ES-I3 (cell line): ENCODE measurements around the gene SPOPL.
"Not testable (repeated sequence)": the region's sequence is repeated elsewhere in the genome, so short reads cannot be mapped to it uniquely, and the experiment has no call there.

ENCODE experiments used
- H3K36me3 ChIP-seq: 2 replicates; pipeline ENCODE4 v1.6.1; 2013; ENCODE audit warnings: mild to moderate bottlenecking, low read length, control low read depth, moderate library complexity; ENCODE audit not compliant: insufficient read depth
- H3K4me1 ChIP-seq: 2 replicates; pipeline ENCODE4 v1.6.1; 2013; ENCODE audit warnings: mild to moderate bottlenecking, control low read depth, low read length; ENCODE audit not compliant: insufficient read depth
- H3K9ac ChIP-seq: 2 replicates; pipeline ENCODE4 v1.6.1; 2013; ENCODE audit warnings: low read depth, mild to moderate bottlenecking, low read length, moderate library complexity
- H3K9me3 ChIP-seq: 2 replicates; pipeline ENCODE4 v1.6.1; 2013; ENCODE audit warnings: mild to moderate bottlenecking, low read length, moderate library complexity; ENCODE audit not compliant: control insufficient read depth, insufficient read depth

SPOPL gene

GRCh38 chr2:138503087-138503442, 1.5 kb downstream of the SPOPL start:
- Histone ChIP-seq H3K9ac (peak overlapping the region; percentile 89), H3K4me1 (0 out of 2 replicates have a peak, but pooled peaks cover 6% of the 10 kb centered on the region), H3K36me3 (no peaks in the 10 kb centered on the region), H3K9me3 (no peaks in the 10 kb centered on the region)

GRCh38 chr2:138503652-138504051, 2.1 kb downstream of the SPOPL start:
- Histone ChIP-seq H3K36me3 (no peaks in the 10 kb centered on the region), H3K9me3 (no peaks in the 10 kb centered on the region), H3K4me1 (0 out of 2 replicates have a peak, but pooled peaks cover 6% of the 10 kb centered on the region), H3K9ac (no peak overlapping the region)

DNA sequence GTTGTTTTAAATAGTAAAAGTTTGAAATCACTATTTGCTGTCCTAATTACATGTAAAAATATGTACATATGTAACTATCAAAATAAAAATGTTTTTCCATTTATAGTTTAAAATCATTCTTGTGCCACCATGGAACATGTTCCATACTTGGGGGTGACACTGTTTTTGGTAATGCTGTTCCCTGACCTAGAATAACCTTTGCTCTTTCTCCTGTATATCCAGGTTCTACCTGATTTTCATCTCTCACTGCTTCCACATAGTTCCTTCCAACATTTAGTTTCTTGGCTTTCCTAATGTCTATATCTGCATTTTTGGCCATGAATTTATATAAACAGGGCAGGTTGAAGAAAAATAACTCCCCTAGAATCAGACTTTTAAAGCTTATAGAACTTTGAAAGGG, 2.5 kb downstream of the SPOPL start:
- H3K9ac ChIP-seq: no peak overlapping the region
- no peaks in the 10 kb centered on the region for H3K9me3 ChIP-seq
- H3K36me3 ChIP-seq: no peaks in the 10 kb centered on the region
- H3K4me1 ChIP-seq: 0 out of 2 replicates have a peak, but pooled peaks cover 6% of the 10 kb centered on the region

DNA sequence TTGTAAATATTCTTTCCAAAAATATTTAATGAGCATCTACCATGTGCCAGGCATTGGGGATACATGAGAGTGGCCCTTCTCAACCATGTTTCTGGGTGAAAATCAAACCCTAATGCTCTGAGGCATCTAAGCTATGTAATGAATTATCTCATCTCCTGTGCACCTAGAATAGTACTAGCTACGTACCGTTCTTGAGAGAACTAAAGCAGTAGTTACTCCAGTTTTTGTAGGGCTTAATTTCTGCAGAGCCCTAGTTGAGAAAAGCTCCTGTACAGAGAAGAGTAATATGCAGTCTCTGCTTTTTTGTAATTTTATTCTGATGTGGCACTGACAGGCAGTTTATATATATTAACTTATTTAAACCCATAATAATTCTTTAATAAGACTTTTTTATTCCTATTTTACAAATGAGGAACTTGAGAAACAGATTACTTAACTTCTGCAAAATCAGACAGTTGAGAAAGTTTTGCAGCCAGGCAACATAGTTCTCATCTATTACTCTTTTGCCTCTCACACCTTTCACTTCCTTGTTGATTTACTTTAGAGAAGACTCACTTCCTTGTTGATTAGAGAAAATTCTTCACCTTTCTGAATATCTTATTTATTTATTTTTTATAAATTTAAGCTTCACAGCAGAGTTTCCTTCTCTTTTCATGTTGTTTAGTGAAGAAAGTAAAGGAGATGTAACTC, 3.1 kb downstream of the SPOPL start:
- H3K4me1 ChIP-seq: 0 out of 2 replicates have a peak, but pooled peaks cover 6% of the 10 kb centered on the region
- no peaks in the 10 kb centered on the region for H3K9me3 ChIP-seq
- no peaks in the 10 kb centered on the region for H3K36me3 ChIP-seq
- no peak overlapping the region for H3K9ac ChIP-seq

DNA sequence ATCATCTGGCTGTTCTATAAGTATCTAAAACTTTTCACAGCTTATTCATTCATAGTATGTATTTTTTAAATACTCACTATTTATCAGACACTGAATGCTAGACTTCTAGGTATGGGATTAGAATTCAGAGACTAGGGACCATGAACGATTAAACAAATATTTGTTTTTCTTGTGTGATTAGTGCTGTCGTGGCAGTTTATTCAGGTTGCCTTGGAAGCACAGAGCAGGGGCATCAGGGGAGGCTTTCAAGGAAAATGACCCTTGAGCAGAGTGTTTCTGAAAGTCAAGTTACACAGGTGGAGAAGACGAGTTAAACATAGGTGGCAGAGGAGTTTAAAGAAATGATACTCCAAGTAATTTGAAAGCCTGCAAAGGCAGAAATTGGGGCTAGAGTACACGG, 5.7 kb downstream of the SPOPL start:
- H3K9me3 ChIP-seq: no peaks in the 10 kb centered on the region
- H3K9ac ChIP-seq: no peak overlapping the region
- H3K36me3 ChIP-seq: no peaks in the 10 kb centered on the region
- H3K4me1 ChIP-seq: 0 out of 2 replicates have a peak, but pooled peaks cover 6% of the 10 kb centered on the region

DNA sequence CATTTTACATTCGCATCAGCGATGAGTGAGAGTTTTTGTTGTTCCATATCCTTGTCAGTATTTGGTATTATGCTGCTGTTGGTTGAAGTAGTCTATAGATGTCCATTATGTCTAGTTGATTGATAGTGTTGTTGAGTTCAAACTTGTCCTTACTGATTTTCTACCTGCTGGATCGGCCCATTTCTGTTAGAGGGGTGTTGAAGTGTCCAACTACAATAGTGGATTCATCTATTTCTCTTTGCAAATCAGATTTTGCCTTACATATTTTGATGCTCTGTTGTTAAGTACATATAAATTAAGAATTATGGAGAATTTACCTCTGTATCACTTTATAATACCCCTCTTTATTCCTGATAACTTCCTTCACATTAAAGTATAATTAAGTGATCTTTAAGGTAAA, 8.7 kb downstream of the SPOPL start:
- Histone ChIP-seq H3K36me3 (no peaks in the 10 kb centered on the region), H3K4me1 (peaks cover 9% of the 10 kb centered on the region; the same call in 1 of the 2 replicates), H3K9ac (no peak overlapping the region), H3K9me3 (no peaks in the 10 kb centered on the region)

- Histone ChIP-seq H3K36me3 (no peaks in the 10 kb centered on the region), H3K4me1 (peaks cover 21% of the 10 kb centered on the region; the same call in 1 of the 2 replicates), H3K9me3 (no peaks in the 10 kb centered on the region), H3K9ac (no peak overlapping the region)
Observed at GRCh38 chr2:138512672-138513071, 11.1 kb downstream of the SPOPL start.

- Histone ChIP-seq H3K9me3 (no peaks in the 10 kb centered on the region), H3K9ac (no peak overlapping the region), H3K4me1 (peaks cover 21% of the 10 kb centered on the region; the same call in 1 of the 2 replicates), H3K36me3 (no peaks in the 10 kb centered on the region)
Observed at GRCh38 chr2:138514173-138514572, 12.6 kb downstream of the SPOPL start.

DNA sequence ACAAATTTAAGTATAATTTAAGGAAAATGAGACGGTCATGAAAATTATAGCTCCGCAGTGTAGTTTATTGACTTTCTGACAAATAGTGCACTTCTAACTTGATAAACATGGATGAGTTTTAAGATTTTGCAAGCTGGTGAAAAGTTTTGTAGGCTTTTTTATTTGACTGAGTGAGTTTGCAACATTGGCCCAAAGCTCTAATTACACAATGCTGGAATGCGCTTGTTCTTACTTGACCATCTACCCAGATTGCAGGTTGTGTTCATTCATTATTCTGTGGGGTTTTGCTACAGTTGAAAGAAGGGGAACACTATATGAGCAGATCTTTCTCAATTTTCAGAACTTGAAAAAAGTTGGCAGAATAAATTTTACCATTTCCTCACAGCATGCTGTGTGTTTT, 13.5 kb downstream of the SPOPL start:
- H3K9me3 ChIP-seq: no peaks in the 10 kb centered on the region
- H3K4me1 ChIP-seq: peaks cover 21% of the 10 kb centered on the region; the same call in 1 of the 2 replicates
- H3K36me3 ChIP-seq: no peaks in the 10 kb centered on the region
- no peak overlapping the region for H3K9ac ChIP-seq

DNA sequence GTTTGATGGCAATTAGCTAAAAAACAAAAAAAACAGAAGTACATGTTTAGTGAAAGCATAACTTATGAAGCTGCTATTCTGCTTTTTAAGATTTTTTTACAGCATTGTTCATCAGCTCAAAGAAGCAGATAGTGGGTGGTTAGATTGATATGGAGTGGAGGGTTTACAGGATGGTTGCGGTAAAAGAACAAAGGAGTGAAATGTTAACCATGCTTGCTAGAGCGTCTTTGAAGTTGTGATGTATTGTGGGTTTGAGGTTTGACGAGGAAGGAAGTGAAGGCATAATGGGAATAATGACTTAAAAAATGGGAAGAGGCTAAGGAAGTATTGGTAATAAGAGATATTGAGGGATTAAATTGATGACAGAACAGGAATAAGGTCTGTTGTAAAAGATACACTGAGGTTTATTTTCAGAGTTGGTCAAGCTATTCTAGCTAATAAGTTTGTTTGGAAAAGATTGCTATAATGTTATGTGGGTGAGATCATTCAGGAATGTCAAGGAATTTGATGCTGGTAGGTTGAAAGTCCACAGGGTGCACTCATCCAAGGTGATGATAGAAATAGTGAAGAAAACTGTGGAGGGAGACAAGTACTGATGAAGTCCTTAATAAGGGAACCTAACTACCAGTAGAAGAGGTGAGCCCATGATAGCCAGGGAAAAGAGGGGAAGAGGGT, 14.6 kb downstream of the SPOPL start:
- Histone ChIP-seq H3K4me1 (peaks cover 21% of the 10 kb centered on the region; the same call in 1 of the 2 replicates), H3K9ac (no peak overlapping the region), H3K9me3 (no peaks in the 10 kb centered on the region), H3K36me3 (no peaks in the 10 kb centered on the region)

GRCh38 chr2:138518860-138519259, 17.3 kb downstream of the SPOPL start:
- Histone ChIP-seq H3K9ac (no peak overlapping the region), H3K4me1 (peaks cover 21% of the 10 kb centered on the region; the same call in 1 of the 2 replicates), H3K9me3 (no peaks in the 10 kb centered on the region), H3K36me3 (no peaks in the 10 kb centered on the region)

DNA sequence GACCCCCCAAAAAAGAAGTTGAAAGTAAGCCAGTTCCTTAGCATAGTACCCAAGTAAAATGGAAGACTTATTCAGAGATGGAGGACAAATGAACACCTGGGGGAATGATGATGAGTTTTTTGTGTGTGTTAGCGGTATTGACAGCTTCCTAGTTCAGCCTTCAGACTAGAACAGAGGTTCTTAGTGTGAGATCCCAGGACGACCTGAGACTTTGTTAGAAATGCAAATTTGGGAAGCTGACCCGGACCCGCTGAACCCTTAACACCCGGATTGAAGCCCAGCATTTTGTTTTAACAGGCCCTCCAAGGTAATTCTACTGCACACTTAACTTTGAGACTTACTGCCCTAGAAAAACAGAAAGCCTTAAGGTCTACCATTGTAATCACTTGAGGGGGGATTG, 20.3 kb downstream of the SPOPL start:
- Histone ChIP-seq H3K4me1 (no peaks in the 10 kb centered on the region; the same call in 1 of the 2 replicates), H3K9ac (no peak overlapping the region), H3K36me3 (no peaks in the 10 kb centered on the region)

GRCh38 chr2:138522556-138522955, 21.0 kb downstream of the SPOPL start:
- H3K9ac ChIP-seq: no peak overlapping the region

More for the DNA sequence above, 20.3 kb downstream of the SPOPL start:
- no peaks in the 10 kb centered on the region for H3K9me3 ChIP-seq

GRCh38 chr2:138523018-138523672, 21.6 kb downstream of the SPOPL start:
- H3K9me3 ChIP-seq, H3K36me3 ChIP-seq, H3K9ac ChIP-seq, H3K4me1 ChIP-seq: not testable (repeated sequence)

More at GRCh38 chr2:138522556-138522955, 21.0 kb downstream of the SPOPL start:
- no peaks in the 10 kb centered on the region; the same call in 1 of the 2 replicates for H3K4me1 ChIP-seq
- no peaks in the 10 kb centered on the region for H3K36me3 ChIP-seq
- H3K9me3 ChIP-seq: no peaks in the 10 kb centered on the region
